PFSK-1 (cell line): ENCODE results near the gene LMF2.

Source experiments
- FOXP2 ChIP-seq: optimal IDR thresholded peaks from 2 replicates; pipeline ENCODE3; 2011; ENCODE audit warnings: borderline replicate concordance, control low read depth, inconsistent platforms; ENCODE audit not compliant: insufficient read depth; ENCODE audit errors: extremely low read length, extremely low read depth
- POLR2AphosphoS5 ChIP-seq: IDR thresholded peaks from 2 replicates; pipeline ENCODE4 v1.6.1; 2012; ENCODE audit warnings: low read depth, mild to moderate bottlenecking, control low read depth, low read length, moderate library complexity
- SIN3A ChIP-seq: IDR thresholded peaks from 2 replicates; pipeline ENCODE4 v1.6.1; 2012; ENCODE audit warnings: mild to moderate bottlenecking, low read length, moderate library complexity, borderline replicate concordance; ENCODE audit not compliant: insufficient read depth
- TAF1 ChIP-seq: IDR thresholded peaks from 2 replicates; pipeline ENCODE4 v1.6.1; 2012; ENCODE audit warnings: low read length, control low read depth, borderline replicate concordance; ENCODE audit not compliant: insufficient read depth
- TF ChIP-seq, protein P1 (sequence below), 2 experiments: IDR thresholded peaks; 2 replicates each; pipeline versions ENCODE4 v1.6.1 to v1.8.0; 2011 to 2012; ENCODE audit warnings: low read depth in 2 of 2, low read length in 2 of 2, control low read depth in 1 of 2, inconsistent platforms in 1 of 2, mild to moderate bottlenecking in 1 of 2, moderate library complexity in 1 of 2; ENCODE audit not compliant: insufficient read depth in 1 of 2

Gene LMF2

DNA sequence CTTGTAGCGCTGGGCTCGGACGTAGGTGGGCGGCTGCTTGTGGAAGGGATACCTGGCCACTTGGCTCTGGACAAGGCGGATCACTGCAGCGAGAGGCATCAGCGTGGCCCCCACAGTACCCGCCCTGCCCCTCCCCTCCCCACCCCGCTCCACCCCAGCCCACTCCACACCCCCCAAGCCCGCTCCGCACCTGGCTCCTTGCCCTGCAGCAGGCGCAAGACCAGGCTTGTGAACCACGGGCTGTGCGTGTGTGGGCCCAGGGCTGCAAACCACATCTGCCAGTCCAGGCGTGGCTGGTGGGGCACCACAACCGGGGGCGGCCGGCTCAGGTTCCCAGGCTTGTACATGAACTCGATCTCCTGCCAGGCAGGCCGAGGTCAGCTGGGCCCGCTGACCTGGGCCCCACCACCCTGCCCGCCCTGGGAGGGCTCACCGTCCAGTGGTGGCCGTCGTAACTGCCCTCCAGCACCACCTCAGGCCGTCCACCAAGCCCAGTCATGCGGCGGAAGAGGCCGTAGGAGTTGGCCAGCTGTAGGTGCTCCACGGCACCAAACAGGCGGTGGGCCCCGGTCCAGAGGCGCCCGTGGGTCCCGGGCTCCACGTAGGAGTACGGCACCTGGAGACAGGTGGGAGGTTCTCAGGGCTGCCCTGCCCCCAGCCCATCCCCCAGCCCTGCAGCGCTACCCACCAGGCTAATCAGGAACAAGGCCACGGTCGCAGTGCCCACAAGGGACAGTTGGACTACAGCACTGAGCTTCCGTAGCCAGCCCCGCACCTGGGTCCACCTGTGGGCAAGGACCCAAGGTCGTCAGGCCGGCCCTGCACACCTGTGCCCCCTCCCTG, 2.9 kb downstream of the LMF2 start:
- TF ChIP-seq FOXP2 (no peak), POLR2AphosphoS5 (no peak), SIN3A (no peak), TAF1 (no peak)
- TF ChIP-seq, protein P1, sequence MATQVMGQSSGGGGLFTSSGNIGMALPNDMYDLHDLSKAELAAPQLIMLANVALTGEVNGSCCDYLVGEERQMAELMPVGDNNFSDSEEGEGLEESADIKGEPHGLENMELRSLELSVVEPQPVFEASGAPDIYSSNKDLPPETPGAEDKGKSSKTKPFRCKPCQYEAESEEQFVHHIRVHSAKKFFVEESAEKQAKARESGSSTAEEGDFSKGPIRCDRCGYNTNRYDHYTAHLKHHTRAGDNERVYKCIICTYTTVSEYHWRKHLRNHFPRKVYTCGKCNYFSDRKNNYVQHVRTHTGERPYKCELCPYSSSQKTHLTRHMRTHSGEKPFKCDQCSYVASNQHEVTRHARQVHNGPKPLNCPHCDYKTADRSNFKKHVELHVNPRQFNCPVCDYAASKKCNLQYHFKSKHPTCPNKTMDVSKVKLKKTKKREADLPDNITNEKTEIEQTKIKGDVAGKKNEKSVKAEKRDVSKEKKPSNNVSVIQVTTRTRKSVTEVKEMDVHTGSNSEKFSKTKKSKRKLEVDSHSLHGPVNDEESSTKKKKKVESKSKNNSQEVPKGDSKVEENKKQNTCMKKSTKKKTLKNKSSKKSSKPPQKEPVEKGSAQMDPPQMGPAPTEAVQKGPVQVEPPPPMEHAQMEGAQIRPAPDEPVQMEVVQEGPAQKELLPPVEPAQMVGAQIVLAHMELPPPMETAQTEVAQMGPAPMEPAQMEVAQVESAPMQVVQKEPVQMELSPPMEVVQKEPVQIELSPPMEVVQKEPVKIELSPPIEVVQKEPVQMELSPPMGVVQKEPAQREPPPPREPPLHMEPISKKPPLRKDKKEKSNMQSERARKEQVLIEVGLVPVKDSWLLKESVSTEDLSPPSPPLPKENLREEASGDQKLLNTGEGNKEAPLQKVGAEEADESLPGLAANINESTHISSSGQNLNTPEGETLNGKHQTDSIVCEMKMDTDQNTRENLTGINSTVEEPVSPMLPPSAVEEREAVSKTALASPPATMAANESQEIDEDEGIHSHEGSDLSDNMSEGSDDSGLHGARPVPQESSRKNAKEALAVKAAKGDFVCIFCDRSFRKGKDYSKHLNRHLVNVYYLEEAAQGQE (IDR thresholded peaks at IDR 0.05; ENCODE audit: insufficient read depth in 1 of 2, low read depth in 2 of 2, low read length in 2 of 2), result no peak

DNA sequence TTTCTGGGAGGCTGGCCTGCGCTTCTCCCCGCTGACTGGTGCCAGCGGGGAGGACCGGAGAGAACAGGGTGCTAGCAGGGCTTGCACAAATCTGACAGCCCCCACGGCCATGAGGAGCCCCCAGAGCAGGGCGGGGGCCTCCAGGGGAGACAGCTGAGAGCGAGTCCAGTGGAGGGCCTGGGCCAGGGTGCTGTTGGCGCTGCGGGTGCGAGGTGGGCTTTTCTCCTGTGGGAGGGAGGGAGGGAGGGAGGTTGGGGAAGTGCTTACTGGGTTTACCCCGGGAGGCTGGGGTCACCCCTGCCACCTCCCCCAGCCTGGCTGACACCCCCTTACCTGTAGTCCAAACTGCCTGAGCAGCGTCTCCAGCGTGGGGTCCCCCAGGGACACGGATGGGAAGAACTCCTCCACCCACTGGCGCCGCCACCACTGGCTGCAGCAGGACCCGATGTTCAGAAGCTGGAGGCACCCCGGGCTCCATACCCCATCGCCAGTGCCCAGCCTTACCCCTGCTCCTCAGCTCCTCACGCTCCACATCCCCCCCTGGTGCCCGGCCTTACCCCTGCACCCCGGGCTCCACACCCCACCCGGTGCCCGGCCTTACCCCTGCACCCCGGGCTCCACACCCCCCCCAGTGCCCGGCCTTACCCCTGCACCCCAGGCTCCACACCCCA, 3.9 kb downstream of the LMF2 start:
- no peak for TF ChIP-seq FOXP2

DNA sequence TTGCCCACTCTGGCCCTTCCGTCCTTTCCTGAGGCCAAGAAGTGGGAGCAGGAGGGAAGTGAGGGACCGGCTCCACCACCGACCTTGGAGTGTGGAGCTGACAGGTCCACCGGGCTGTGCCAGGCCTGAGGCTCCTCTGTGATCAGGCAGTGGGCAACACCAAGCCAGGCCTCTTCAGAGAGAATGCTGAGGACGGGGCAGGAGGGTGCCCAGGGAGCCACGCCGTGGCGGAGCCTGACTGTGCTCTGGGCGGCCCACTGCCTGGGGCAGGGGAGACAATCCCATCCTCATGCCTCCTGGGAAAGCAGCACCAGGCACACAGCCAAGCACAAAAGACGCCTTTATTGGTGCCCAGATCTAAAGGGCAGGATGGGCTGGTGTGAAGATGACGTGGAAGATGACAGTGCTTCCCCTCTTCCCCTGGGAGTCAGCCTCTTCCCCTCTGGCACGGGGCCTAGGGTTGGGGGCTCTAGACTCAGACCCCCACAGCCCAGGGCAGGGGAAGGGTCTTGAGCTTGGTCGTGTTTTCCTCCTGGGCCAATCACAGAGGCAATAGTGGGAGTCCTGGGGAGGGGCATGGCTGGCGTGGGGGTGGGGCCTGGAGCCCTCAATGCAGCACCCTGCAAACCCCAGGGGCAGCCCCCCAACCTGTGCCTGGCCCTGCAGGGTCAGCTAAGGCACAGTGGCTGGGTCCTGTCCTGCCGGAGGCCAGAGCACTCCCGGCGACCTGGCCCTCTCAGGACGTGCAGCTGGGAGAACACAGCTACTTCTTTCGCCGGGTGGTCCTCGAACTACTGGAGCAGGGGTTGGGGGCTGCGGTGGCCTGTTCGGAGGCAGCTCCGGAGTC, 4.7 kb downstream of the LMF2 start:
- TF ChIP-seq, protein P1 (IDR thresholded peaks at IDR 0.05; ENCODE audit: insufficient read depth in 1 of 2, low read depth in 2 of 2, low read length in 2 of 2), result no peak
- no peak for TF ChIP-seq POLR2AphosphoS5
- TF ChIP-seq TAF1, result no peak
- no peak for TF ChIP-seq SIN3A
- no peak for TF ChIP-seq FOXP2

DNA sequence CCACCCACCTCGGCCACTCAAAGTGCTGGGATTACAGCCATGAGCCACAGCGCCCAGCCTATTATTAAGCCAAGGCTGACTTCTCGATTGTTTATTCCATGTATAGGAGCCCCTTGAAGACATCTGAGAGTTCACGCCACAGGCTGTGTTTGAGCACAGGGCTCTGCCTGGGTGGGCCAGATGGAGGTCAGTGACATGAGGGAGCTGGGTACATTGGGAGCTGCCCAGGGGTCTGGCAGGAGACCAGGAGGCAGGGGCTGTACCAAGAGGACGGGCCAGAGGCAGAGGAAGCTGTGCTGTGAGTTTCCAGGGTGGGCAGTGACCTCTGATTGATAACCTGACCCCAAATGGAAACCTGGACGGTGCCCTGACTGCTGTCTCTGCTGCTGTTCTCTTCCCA, 5.4 kb downstream of the LMF2 start:
- TF ChIP-seq, protein P1 (IDR thresholded peaks at IDR 0.05; ENCODE audit: insufficient read depth in 1 of 2, low read depth in 2 of 2, low read length in 2 of 2), result no peak
- no peak for TF ChIP-seq SIN3A
- TF ChIP-seq POLR2AphosphoS5, result no peak
- TF ChIP-seq TAF1, result no peak
- TF ChIP-seq FOXP2, result no peak

DNA sequence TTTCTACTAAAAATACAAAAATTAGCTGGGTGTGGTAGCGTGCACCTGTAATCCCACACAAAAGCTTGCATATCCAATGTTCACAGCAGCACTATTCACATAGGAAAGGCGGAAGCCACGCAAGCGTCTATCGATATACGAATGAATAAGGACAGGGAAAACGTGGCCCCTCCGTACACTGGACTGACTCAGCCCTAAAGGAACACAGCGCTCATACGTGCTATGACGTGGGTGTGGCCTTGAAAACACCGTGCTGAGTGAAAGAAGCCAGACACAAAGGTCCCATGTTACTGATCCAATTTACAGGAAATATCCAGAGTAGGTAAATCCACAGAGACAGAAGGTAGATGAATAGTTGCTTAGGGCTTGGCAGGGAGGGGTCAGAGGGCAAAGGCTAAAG, 7.0 kb downstream of the LMF2 start:
- TF ChIP-seq SIN3A (no peak), TAF1 (no peak), POLR2AphosphoS5 (no peak), FOXP2 (no peak)
- TF ChIP-seq, protein P1 (IDR thresholded peaks at IDR 0.05; ENCODE audit: insufficient read depth in 1 of 2, low read depth in 2 of 2, low read length in 2 of 2), result no peak
